K562 (cell line): Measurements from ENCODE around the gene ST7. TPM values are rescaled to one million over a fixed set of nuclear protein-coding genes. Genes with fewer than 3 reads are reported as not detected.
A peak's percentile ranks its signal among the peaks of the same experiment; 100 is the strongest.

Source experiments
- ARID3B ChIP-seq: fragments of 250-450 bp; sonication (Bioruptor Pico); IDR thresholded peaks from 2 replicates; pipeline ENCODE4 v1.4.0; 2020; ENCODE audit warnings: borderline replicate concordance
- FIP1L1 ChIP-seq: fragments of 200-400 bp; formaldehyde crosslinking; IDR thresholded peaks from 2 replicates; pipeline ENCODE4 v1.6.1; 2018; ENCODE audit warnings: mild to moderate bottlenecking, low read depth, low read length; ENCODE audit not compliant: poor library complexity, severe bottlenecking
- GATA2 ChIP-seq: sonication (generic); formaldehyde crosslinking; IDR thresholded peaks from 2 replicates; pipeline ENCODE4 v1.4.0; 2020; ENCODE audit warnings: mild to moderate bottlenecking, missing genetic modification reagents
- HDAC8 ChIP-seq: fragments of 450-650 bp; IDR thresholded peaks from 2 replicates; pipeline ENCODE4 v1.6.1; 2016; ENCODE audit warnings: mild to moderate bottlenecking, missing genetic modification characterization, moderate library complexity, missing compliant biosample characterization
- MAFK ChIP-seq: IDR thresholded peaks from 2 replicates; pipeline ENCODE4 v1.6.1; 2011; ENCODE audit warnings: low read length, improper control_type of control experiment
- MCM5 ChIP-seq: fragments of 450-650 bp; IDR thresholded peaks from 2 replicates; pipeline ENCODE4 v1.6.1; 2016; ENCODE audit warnings: low read depth
- PKNOX1 ChIP-seq: fragments of 450-650 bp; IDR thresholded peaks from 2 replicates; pipeline ENCODE4 v1.6.1; 2016
- POLR2A ChIP-seq: fragments of 450-650 bp; conservative IDR thresholded peaks from 2 replicates; pipeline ENCODE4 v1.6.1; 2016
- RBM15 ChIP-seq: fragments of 200-400 bp; formaldehyde crosslinking; IDR thresholded peaks from 2 replicates; pipeline ENCODE4 v1.6.1; 2018; ENCODE audit warnings: mild to moderate bottlenecking, low read length, moderate library complexity; ENCODE audit not compliant: insufficient read depth
- RBM25 ChIP-seq: fragments of 200-400 bp; formaldehyde crosslinking; IDR thresholded peaks from 2 replicates; pipeline ENCODE4 v1.6.1; 2018; ENCODE audit warnings: low read length, low read depth, moderate library complexity; ENCODE audit not compliant: severe bottlenecking
- SMARCA5 ChIP-seq: fragments of 450-650 bp; IDR thresholded peaks from 2 replicates; pipeline ENCODE4 v1.6.1; 2016
- ZNF512 ChIP-seq: IDR thresholded peaks from 2 replicates; pipeline ENCODE4 v1.6.1; 2016; ENCODE audit warnings: missing genetic modification characterization, missing compliant biosample characterization
- polyA plus RNA-seq, 8 experiments: library from polyadenylated mRNA; depleted of rRNA in 4 of 8; stranded (reverse) in 5 of 8; unstranded in 3 of 8; fragments of >200 nt; fragmentation: Nextera tagmentation in 2 of 8; fragmentation: Illumina TruSeq in 1 of 8; extraction: Ambion mirVana in 2 of 8; extraction: Trizol in 1 of 8; gene quantifications; 2 replicates each; pipeline versions ENCODE4 v1.2.1 to v1.2.3, GENCODE V29; 2011 to 2014; ENCODE audit warnings: inconsistent platforms in 1 of 8, missing spikeins in 1 of 8
- total RNA-seq, 7 experiments: library from RNA; depleted of rRNA in 6 of 7; stranded (reverse); fragments of >200 nt in 6 of 7; fragmentation: Illumina TruSeq in 2 of 7; extraction: Trizol in 2 of 7; gene quantifications; 2 replicates each; pipeline versions ENCODE4 v1.2.1 to v1.2.3, GENCODE V29; 2011 to 2021; ENCODE audit warnings: low replicate concordance in 1 of 7

The ST7 gene
- total and polyA plus RNA-seq, 9 of the 15 experiments (the other 6 are each of a cell fraction or from before 2014, with no cell fraction given), result 23.9 to 56.3 (median 36.9) TPM

GRCh38 chr7:116951366-116952292, 1.7 kb upstream of the ST7 start (continued):
- TF ChIP-seq ARID3B (CRISPR knock-in tag) (no peak), FIP1L1 (no peak), GATA2 (CRISPR knock-in tag) (no peak), MAFK (no peak), PKNOX1 (peak; percentile 86), RBM25 (peak; percentile 51), MCM5 (no peak), POLR2A (peak; percentile 85), RBM15 (no peak), SMARCA5 (peak; percentile 45; the same call in 1 of the 2 replicates), ZNF512 (tag) (no peak), HDAC8 (tag) (no peak)
